ENCODE data around the gene PRDM16. TPM values are rescaled to one million over a fixed set of nuclear protein-coding genes. Genes with fewer than 3 reads are reported as not detected.

PRDM16 gene
- total RNA-seq, 1 donor from 2014 or later: 0.79 TPM

DNA sequence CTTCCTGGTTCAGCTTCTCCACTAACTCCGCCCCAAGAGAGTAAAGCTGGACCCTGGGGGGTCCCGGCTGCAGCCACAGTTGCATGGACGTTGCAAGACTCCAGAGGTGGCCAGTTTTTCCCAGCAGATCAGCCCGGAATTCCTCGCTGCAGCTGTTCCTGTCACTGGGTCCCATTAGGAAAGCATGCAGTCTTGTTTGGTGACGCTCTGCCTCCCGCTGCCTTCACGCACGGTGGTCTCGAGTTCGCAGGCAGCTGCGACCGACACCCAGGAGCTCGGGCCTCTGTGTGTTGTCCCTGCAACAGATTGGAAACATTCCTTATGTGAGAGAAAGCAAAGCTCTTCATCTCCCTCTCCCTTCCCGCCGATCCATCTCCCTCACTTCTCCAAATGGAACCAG is 162.8 kb downstream of the PRDM16 start:
- Histone ChIP-seq H3K27me3 (ENCODE audit: control insufficient read depth, insufficient read depth, low read length) (no peaks in the 10 kb centered on the region), H3K4me3 (ENCODE audit: low read depth, low read length) (no peak overlapping the region), H3K36me3 (ENCODE audit: control insufficient read depth, insufficient read depth, low read length) (no peaks in the 10 kb centered on the region)
- DNase-seq (ENCODE audit: low read depth): no peak
- TF ChIP-seq, protein P1, sequence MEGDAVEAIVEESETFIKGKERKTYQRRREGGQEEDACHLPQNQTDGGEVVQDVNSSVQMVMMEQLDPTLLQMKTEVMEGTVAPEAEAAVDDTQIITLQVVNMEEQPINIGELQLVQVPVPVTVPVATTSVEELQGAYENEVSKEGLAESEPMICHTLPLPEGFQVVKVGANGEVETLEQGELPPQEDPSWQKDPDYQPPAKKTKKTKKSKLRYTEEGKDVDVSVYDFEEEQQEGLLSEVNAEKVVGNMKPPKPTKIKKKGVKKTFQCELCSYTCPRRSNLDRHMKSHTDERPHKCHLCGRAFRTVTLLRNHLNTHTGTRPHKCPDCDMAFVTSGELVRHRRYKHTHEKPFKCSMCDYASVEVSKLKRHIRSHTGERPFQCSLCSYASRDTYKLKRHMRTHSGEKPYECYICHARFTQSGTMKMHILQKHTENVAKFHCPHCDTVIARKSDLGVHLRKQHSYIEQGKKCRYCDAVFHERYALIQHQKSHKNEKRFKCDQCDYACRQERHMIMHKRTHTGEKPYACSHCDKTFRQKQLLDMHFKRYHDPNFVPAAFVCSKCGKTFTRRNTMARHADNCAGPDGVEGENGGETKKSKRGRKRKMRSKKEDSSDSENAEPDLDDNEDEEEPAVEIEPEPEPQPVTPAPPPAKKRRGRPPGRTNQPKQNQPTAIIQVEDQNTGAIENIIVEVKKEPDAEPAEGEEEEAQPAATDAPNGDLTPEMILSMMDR (IDR thresholded peaks at IDR 0.05; ENCODE audit: insufficient read depth, low read length, severe bottlenecking): no peak
- FAIRE-seq: no peak

DNA sequence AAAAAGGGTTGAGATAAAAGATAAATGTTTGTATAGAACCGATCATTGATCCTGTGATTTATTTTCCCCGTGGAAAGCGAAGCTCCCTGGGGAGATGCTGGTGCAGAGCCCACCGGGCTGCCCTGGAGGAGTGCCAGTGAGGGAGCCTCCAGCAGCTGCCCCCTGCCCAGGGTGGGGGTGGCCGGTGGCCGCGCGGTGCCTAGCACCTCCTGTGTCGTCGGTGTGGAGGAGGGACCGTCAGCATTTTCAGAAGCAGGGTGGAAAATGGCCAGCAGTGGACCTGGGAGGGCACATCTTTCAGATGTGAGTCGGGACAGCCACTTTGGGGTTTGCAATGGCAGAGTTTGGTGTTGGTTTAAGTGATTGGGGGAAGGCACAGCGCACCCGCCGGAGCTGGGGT is 164.0 kb downstream of the PRDM16 start:
- FAIRE-seq (no peak), DNase-seq (ENCODE audit: low read depth) (no peak)
- Histone ChIP-seq H3K36me3 (ENCODE audit: control insufficient read depth, insufficient read depth, low read length) (no peaks in the 10 kb centered on the region), H3K27me3 (ENCODE audit: control insufficient read depth, insufficient read depth, low read length) (no peaks in the 10 kb centered on the region), H3K4me3 (ENCODE audit: low read depth, low read length) (no peak overlapping the region)
- TF ChIP-seq, protein P1 (IDR thresholded peaks at IDR 0.05; ENCODE audit: insufficient read depth, low read length, severe bottlenecking): no peak

DNA sequence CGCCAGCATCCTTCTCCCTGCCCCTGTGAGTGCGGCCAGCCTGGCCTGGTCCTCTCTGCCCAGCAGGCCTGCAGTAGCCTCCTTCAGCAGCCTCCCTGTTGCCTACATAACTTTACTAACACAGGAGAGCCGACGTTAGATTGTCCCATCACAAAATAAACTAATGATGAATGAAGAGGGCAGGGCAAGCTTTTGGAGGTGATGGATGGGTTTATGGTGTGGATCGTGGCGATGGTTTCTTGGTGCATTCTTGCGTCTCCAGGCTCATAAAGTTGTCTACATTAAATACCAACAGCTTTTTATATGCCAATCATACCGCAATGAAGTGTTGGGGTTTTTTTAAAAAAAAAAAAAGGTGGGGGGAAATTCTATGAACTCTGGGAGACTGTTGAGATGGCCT is 164.5 kb downstream of the PRDM16 start:
- TF ChIP-seq, protein P1 (IDR thresholded peaks at IDR 0.05; ENCODE audit: insufficient read depth, low read length, severe bottlenecking): no peak
- FAIRE-seq: no peak
- no peak for DNase-seq (ENCODE audit: low read depth)
- H3K27me3 ChIP-seq (ENCODE audit: control insufficient read depth, insufficient read depth, low read length): no peaks in the 10 kb centered on the region
- H3K4me3 ChIP-seq (ENCODE audit: low read depth, low read length): no peak overlapping the region
- H3K36me3 ChIP-seq (ENCODE audit: control insufficient read depth, insufficient read depth, low read length): no peaks in the 10 kb centered on the region

DNA sequence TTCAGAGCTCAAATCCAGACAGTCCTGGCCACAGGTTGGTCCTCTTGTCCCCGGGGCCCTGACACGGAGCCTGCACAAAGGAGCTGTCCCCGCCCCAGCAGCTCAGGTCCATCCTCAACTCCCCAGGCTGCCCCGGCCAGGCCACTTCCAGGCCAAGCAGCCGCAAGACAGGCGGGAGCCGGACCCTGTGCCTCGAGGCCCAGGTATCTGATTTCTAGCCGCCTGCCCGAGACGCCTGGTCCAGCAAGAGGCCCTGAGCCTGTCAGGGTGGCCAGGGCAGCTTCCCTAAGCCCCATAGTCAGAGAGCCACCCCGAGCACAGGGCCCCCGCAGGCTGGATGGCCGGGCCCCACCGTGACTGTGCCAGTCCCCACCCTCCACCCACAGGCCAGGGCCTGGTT is 165.3 kb downstream of the PRDM16 start:
- Histone ChIP-seq H3K36me3 (ENCODE audit: control insufficient read depth, insufficient read depth, low read length) (no peaks in the 10 kb centered on the region), H3K27me3 (ENCODE audit: control insufficient read depth, insufficient read depth, low read length) (no peaks in the 10 kb centered on the region), H3K4me3 (ENCODE audit: low read depth, low read length) (no peak overlapping the region)
- DNase-seq (ENCODE audit: low read depth): no peak
- TF ChIP-seq, protein P1 (IDR thresholded peaks at IDR 0.05; ENCODE audit: insufficient read depth, low read length, severe bottlenecking): no peak
- no peak for FAIRE-seq

DNA sequence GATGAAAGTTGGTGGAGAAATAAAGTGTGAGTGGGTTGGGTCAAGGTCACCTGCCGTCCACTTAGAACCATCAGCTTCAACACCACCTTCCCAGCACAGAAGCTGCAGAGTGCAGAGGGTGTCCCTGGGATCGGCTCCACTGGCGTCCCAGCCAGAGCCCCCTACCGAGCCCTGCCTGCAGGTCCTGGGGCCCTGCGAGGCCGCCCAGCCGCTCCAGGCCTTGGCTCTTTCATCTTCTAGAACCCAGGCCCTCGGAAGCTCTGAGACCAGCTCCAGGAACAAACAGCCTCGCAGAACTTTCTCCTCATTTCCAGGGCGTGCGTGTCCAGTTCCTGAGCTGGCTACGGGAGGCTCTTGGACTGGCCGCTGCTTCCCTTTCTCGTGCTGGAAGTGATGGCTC is 166.0 kb downstream of the PRDM16 start:
- no peaks in the 10 kb centered on the region for H3K27me3 ChIP-seq (ENCODE audit: control insufficient read depth, insufficient read depth, low read length)
- TF ChIP-seq, protein P1 (IDR thresholded peaks at IDR 0.05; ENCODE audit: insufficient read depth, low read length, severe bottlenecking): no peak
- no peaks in the 10 kb centered on the region for H3K36me3 ChIP-seq (ENCODE audit: control insufficient read depth, insufficient read depth, low read length)
- no peak for FAIRE-seq
- no peak overlapping the region for H3K4me3 ChIP-seq (ENCODE audit: low read depth, low read length)
- DNase-seq (ENCODE audit: low read depth): no peak

DNA sequence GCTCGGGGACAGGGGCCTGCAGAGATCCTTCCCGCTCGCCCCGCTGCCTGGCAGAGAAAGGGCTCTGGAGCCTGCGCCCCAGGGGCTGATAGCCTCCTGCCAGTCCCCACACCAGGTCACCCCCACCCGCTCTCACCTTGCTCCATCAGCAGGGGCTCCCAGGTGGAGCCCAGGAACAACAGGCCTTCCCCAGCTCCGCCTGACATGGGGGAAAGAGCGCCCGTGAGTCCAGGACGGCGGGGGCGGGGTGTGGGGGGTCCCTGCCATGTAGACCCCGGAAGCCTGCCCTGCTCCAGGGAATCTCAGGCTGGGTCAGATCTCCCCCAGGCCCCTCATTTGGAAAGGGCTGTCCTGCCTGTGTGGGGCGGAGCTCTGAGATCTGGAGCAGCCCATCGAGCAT is 166.5 kb downstream of the PRDM16 start:
- no peak for DNase-seq (ENCODE audit: low read depth)
- Histone ChIP-seq H3K4me3 (ENCODE audit: low read depth, low read length) (no peak overlapping the region), H3K36me3 (ENCODE audit: control insufficient read depth, insufficient read depth, low read length) (no peaks in the 10 kb centered on the region), H3K27me3 (ENCODE audit: control insufficient read depth, insufficient read depth, low read length) (no peaks in the 10 kb centered on the region)
- TF ChIP-seq, protein P1 (IDR thresholded peaks at IDR 0.05; ENCODE audit: insufficient read depth, low read length, severe bottlenecking): no peak
- FAIRE-seq: no peak

Data from bronchial epithelial cell (primary cell).